Measurements from ENCODE around the gene ACOT6. TPM values are rescaled to one million over a fixed set of nuclear protein-coding genes. Genes with fewer than 3 reads are reported as not detected.
"Not testable (repeated sequence)": the region's sequence is repeated elsewhere in the genome, so short reads cannot be mapped to it uniquely, and the experiment has no call there.

Gene ACOT6
- total RNA-seq, result not detected

- H3K4me1 ChIP-seq, result peaks cover 0 to 16% (median 12%) of the 10 kb centered on the region in 4 donors
- peak within 1 kb of the TSS; percentile 65 to 86 (median 72) for H3K4me3 ChIP-seq
- H3K27ac ChIP-seq (replicated peaks in 1 of 4), result peak within 1 kb of the TSS; percentile 84 to 91 (median 86)
- intact Hi-C loops (cut with DNase I), result no loop called here
- H3K9me3 ChIP-seq, result no peaks in the 10 kb centered on the region
- no peaks in the 10 kb centered on the region for H3K36me3 ChIP-seq
- 0% methylated on average over 39 of the region's 84 CpGs for WGBS
- DNase-seq (ENCODE audit: extremely low spot score), result peak; percentile 92
- H3K27me3 ChIP-seq, result no peaks in the 10 kb centered on the region
- TF ChIP-seq EP300 (IDR thresholded peaks at IDR 0.05), result no peak
- peak in 1 of 3 experiments; percentile 3 for TF ChIP-seq CTCF (IDR thresholded peaks at IDR 0.05)
- no peak for TF ChIP-seq POLR2A (IDR thresholded peaks at IDR 0.05; ENCODE audit: low read depth)
- TF ChIP-seq POLR2AphosphoS5 (IDR thresholded peaks at IDR 0.05), result peak; percentile 5 to 46
Observed at GRCh38 chr14:73612339-73613045, at the start of gene ACOT6. Gene ACOT6 (plus strand): TSS chr14:73612517. CDS start chr14:73612572, 55 bp downstream.

- H3K4me1 ChIP-seq, result peaks cover 5 to 17% (median 13%) of the 10 kb centered on the region in 4 donors
- H3K36me3 ChIP-seq; H3K27ac ChIP-seq (replicated peaks in 1 of 4); DNase-seq (ENCODE audit: extremely low spot score); H3K4me3 ChIP-seq; H3K27me3 ChIP-seq; H3K9me3 ChIP-seq: not testable (repeated sequence)
- 97% methylated on average over 6 of the region's 6 CpGs for WGBS
- intact Hi-C loops (cut with DNase I), result loop anchor here (10.0 kb wide), 1 partner anchor 48 kb away; no protein-coding TSS in a partner anchor
Observed at GRCh38 chr14:73562696-73563095, 49.6 kb upstream of the ACOT6 start.

- H3K27me3 ChIP-seq; DNase-seq (ENCODE audit: extremely low spot score); H3K4me3 ChIP-seq; H3K9me3 ChIP-seq; H3K36me3 ChIP-seq: not testable (repeated sequence)
- peaks cover 13 to 43% (median 36%) of the 10 kb centered on the region in 4 donors for H3K4me1 ChIP-seq
- intact Hi-C loops (cut with DNase I), result loop anchor here (10.0 kb wide), 1 partner anchor 52 kb away; no protein-coding TSS in a partner anchor
- WGBS, result 92% methylated on average over 5 of the region's 18 CpGs
- H3K27ac ChIP-seq (replicated peaks in 1 of 4), result peak overlapping the region in 3 of 4 donors; percentile 95 to 97 (median 96)
Observed at GRCh38 chr14:73566431-73566830, 45.9 kb upstream of the ACOT6 start.

- DNase-seq (ENCODE audit: extremely low spot score); H3K27me3 ChIP-seq; H3K36me3 ChIP-seq; H3K9me3 ChIP-seq: not testable (repeated sequence)
- intact Hi-C loops (cut with DNase I), result loop anchor here (10.0 kb wide), 1 partner anchor 52 kb away; no protein-coding TSS in a partner anchor
- Histone ChIP-seq H3K4me1 (peaks cover 13 to 48% (median 39%) of the 10 kb centered on the region in 4 donors), H3K27ac (replicated peaks in 1 of 4) (peak overlapping the region; percentile 89 to 97 (median 96)), H3K4me3 (peak overlapping the region in 2 of 4 donors; percentile 76 to 92)
- 100% methylated on average over 6 of the region's 6 CpGs for WGBS
Observed at GRCh38 chr14:73566935-73567334, 45.4 kb upstream of the ACOT6 start.

- no peaks in the 10 kb centered on the region for H3K36me3 ChIP-seq
- WGBS, result 72% methylated on average over 7 of the region's 7 CpGs
- peak in 1 of 2 donors; percentile 90 for TF ChIP-seq POLR2AphosphoS5 (IDR thresholded peaks at IDR 0.05)
- TF ChIP-seq POLR2A (IDR thresholded peaks at IDR 0.05; ENCODE audit: low read depth), result no peak
- H3K9me3 ChIP-seq, result no peaks in the 10 kb centered on the region
- peak overlapping the region; percentile 89 to 97 (median 96) for H3K27ac ChIP-seq (replicated peaks in 1 of 4)
- DNase-seq (ENCODE audit: extremely low spot score), result no peak
- peaks cover 13 to 48% (median 39%) of the 10 kb centered on the region in 4 donors for H3K4me1 ChIP-seq
- peak overlapping the region; percentile 55 to 92 (median 80) for H3K4me3 ChIP-seq
- peaks cover 0 to 3% (median 0%) of the 10 kb centered on the region in 4 donors for H3K27me3 ChIP-seq
- intact Hi-C loops (cut with DNase I), result loop anchor here (10.0 kb wide), 1 partner anchor 53 kb away; no protein-coding TSS in a partner anchor
Observed at GRCh38 chr14:73567358-73567757, 45.0 kb upstream of the ACOT6 start.

GRCh38 chr14:73567951-73568885, 44.1 kb upstream of the ACOT6 start:
- Histone ChIP-seq H3K27ac (replicated peaks in 1 of 4) (peak overlapping the region; percentile 89 to 97 (median 96)), H3K36me3 (peaks cover 0 to under 1% (median 0%) of the 10 kb centered on the region in 4 donors), H3K4me1 (peaks cover 13 to 54% (median 39%) of the 10 kb centered on the region in 4 donors), H3K4me3 (peak overlapping the region; percentile 55 to 92 (median 80)), H3K9me3 (no peaks in the 10 kb centered on the region), H3K27me3 (peaks cover 0 to 3% (median 0%) of the 10 kb centered on the region in 4 donors)
- no peak for TF ChIP-seq EP300 (IDR thresholded peaks at IDR 0.05)
- TF ChIP-seq POLR2AphosphoS5 (IDR thresholded peaks at IDR 0.05), result no peak
- TF ChIP-seq POLR2A (IDR thresholded peaks at IDR 0.05; ENCODE audit: low read depth), result no peak
- TF ChIP-seq CTCF (IDR thresholded peaks at IDR 0.05), result no peak
- intact Hi-C loops (cut with DNase I), result loop anchor here (10.0 kb wide), 1 partner anchor 53 kb away; no protein-coding TSS in a partner anchor
- WGBS, result 50% methylated on average over 16 of the region's 16 CpGs
- DNase-seq (ENCODE audit: extremely low spot score), result no peak
